ENCODE measurements around the gene IRF2BPL.

Gene IRF2BPL

DNA sequence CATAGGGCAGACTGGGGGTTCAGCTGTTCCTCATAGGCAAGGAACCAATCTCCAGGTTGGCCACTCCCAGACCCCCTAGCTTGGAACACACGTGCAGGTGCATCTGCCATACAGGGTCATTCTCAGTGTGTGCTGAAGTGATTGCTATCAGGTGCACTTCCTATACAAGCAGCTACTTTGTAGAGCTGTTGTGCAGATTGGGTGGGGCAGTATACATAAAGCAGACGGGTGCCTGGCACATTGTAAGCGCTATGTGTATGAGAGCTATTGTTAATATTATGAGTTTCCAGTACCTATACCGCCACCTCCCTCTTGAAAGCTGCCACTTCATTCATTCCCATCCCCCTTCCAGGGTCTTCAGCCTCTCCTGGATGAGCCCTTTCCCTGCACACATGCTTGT, 17.3 kb downstream of the IRF2BPL start:
- DNase-seq (ENCODE audit: low read depth in 3 of 3): no peak

GRCh38 chr14:77009014-77009413, 19.5 kb downstream of the IRF2BPL start:
- DNase-seq (ENCODE audit: low read depth in 3 of 3): no peak

GRCh38 chr14:77008541-77008940, 20.0 kb downstream of the IRF2BPL start:
- no peak for DNase-seq (ENCODE audit: low read depth in 3 of 3)

DNA sequence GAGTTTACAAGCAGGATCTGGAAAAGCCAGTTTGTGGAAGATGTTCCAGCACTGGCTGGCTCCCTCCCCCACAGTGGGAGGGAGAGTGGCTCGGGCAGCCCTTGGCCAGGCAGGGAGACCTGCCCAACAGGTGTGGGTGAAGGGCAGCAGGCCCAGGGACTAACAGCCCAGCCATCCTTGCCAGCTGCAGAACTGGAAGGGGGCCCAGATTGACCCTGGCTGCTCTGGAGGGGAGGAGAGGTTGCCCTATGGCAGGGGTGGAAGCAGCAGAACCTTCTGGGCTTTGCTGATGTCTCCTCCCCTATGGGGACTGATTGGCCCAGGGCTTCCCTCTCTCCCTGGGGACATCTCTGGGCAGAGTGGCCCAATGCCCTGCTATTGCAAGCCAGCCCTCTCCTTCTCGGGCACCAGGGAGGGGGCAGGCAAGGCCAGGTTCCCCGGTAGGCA, 20.5 kb downstream of the IRF2BPL start:
- DNase-seq (ENCODE audit: low read depth in 3 of 3): no peak

DNA sequence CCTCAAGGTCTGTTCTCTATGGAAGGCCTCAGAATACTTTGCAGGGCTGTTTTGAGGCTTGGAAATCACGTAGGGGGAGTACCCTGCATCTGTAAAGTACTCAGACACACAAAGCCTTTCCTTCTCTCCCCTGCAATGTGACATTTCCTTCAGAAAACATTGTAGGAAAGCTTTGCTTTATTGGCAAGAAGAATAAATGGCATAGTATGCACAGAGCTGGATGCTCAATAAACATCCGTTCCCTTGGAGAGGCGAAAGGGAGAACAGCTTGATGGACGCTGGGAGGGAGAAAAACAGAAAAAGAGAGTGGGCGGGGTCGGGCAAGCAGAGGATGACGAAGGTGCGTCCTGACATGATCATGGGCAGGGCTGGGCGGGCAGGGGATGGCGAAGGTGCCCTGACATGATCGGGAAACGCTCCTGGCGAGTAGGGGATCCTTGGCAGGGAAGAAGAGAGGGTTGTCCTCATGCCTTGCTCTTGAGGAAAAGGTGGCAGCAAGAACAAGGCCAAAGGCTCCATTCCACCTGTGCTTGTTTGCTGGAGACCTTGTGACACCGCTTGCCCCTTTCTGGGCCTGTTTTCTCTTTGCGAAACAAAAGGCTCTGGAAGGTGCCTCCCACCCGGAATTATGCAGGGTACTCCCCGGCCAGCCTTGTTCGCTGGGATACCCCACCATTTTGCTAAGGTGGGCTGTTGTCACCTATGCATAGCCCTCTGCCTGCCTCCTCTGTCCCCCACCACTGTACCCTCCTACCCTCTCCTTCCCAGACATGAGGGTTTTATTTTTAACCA, 21.1 kb downstream of the IRF2BPL start:
- no peak for DNase-seq (ENCODE audit: low read depth in 3 of 3)

DNA sequence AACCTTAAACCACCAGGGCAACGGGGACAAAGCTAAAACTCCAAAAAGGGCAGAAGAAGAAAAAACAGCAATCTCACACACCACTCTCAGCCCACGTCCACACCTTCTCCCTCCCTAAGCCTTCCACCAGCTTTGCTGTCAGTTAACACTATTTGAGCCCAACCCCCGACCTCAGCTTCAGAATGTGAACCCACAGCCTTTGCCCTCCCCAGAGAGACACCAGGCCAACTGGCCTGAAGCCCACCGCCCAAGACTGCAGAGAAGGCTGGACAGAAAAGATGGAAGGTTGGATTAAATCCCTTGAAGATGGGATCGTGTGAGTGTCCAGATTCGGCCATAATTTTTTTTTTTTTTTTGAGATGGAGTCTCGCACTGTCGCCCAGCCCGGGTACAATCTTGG, 22.4 kb downstream of the IRF2BPL start:
- no peak for DNase-seq (ENCODE audit: low read depth in 3 of 3)

- DNase-seq (ENCODE audit: low read depth in 3 of 3): no peak
Measured at GRCh38 chr14:77005559-77005958, 22.9 kb downstream of the IRF2BPL start.

DNA sequence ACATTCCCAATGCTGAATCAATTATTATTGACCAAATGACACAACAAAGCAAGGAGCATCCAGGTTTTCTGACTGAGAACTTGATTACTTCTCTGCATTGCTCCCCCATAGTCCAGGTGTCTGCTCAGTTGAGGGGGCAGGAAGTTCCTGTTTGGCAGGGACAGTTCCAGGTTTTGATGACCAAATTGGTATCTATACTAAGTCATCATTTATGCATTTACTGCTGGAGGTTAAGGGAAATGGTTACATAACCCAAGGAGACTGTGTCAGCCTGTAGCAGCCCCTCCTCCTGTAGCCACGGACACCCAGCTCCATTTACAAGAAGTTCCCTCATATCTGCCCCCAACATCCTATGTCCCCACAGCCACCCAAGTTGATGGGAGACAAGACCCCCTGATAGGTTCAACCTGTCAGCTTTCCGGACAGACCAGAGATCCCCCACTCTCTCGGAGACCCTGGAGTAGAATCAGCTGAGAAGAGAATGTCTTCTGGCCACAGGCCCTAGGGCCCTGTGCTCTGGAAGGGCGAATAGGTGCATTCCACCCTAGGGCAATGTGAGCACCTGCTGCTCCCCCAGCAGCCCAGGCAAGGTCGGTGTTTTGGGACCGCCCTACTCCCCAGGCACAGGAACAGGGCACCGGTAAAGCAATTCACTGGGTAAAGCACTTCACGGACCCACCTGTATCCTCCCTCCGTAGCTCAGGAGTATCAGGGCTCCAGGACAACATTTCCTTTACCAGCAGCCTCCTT, 23.6 kb downstream of the IRF2BPL start:
- no peak for DNase-seq (ENCODE audit: low read depth in 3 of 3)

DNA sequence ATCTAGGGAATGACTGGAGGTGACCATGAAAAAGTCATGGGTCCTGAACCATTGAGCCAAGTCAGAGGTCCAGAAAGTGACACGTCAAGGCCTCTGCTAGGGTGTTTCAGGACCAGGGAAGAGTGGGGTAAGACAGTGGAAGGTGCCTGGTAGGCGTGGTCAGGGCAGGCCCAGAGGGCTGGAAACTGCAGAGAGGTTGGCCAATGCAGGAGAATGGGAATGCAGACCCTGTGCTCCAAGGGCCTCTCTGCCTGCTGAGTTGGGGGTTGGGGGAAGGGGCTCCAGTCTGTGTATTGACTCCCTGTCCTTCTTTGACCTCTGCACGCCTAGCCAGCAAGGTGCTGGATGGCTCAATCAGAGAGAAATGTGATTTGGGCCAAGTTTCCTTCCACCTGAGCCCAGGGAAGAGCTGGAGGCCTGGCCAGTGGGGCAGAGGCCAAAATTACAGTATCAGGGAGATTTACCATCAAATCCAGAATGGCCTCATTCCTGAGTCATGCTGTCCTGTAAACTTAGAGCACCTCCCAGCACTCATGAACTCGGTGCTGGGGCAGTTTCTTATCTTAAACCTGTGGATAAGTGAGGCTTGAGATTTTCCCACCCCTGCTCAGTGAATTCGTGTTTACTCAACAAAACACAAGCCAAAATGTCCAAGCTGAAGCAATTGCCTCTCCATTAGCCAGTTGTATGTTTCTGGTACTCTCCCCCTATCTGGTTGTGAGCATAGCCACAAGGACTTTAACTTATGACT, 24.4 kb downstream of the IRF2BPL start:
- no peak for DNase-seq (ENCODE audit: low read depth in 3 of 3)

DNA sequence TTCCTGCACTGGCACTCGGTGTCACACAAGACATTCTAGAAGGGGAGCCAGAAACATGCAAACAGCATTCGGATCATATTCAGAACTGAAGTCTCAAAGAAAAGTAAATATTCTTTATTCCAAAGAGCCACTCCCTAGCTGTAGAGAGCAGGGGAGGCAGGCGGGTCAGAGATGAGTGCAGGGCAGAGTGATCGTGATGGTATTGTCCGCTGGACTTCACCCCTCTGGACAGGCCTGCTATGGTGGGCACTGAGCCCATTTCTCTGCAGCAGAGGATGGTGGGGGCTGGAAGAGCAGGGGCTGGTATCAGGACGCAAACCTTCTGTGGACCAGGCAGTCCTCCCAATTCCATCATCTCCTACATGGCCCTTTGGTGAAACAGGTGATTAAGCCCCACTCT, 25.6 kb downstream of the IRF2BPL start:
- no peak for DNase-seq (ENCODE audit: low read depth in 3 of 3)

- DNase-seq (ENCODE audit: low read depth in 3 of 3): no peak
Measured at GRCh38 chr14:77002335-77002734, 26.2 kb downstream of the IRF2BPL start.

- DNase-seq (ENCODE audit: low read depth in 3 of 3): no peak
Measured at GRCh38 chr14:77000340-77001270, 27.9 kb downstream of the IRF2BPL start.

DNA sequence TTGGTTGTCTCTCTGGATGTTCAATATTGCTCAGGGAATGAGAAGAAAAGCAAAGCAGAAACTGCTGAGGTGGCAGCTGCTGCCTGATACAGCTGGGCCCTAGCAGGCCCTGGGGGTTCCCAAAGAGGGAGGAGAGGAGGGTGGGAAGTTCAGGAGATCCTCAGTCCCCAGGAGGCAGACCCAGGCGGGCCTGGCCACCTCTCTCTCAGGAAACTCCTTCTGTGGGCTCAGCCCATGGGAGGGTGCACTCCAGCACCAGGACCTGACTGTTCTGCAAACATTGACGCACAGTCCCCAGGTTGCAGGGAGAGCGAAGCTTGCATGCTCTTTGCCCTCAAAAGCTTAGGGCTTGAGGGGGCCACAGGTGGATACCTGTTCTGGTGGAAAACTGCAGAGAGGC, 29.6 kb downstream of the IRF2BPL start:
- DNase-seq (ENCODE audit: low read depth in 3 of 3): no peak

GRCh38 chr14:76997257-76997970, 31.1 kb downstream of the IRF2BPL start:
- no peak for DNase-seq (ENCODE audit: low read depth in 3 of 3)

- DNase-seq (ENCODE audit: low read depth in 3 of 3): no peak
Measured at GRCh38 chr14:76996563-76997146, 31.9 kb downstream of the IRF2BPL start.

GRCh38 chr14:76995279-76996035, 33.1 kb downstream of the IRF2BPL start:
- no peak for DNase-seq (ENCODE audit: low read depth in 3 of 3)

GRCh38 chr14:76993752-76994151, 34.8 kb downstream of the IRF2BPL start:
- no peak for DNase-seq (ENCODE audit: low read depth in 3 of 3)

DNA sequence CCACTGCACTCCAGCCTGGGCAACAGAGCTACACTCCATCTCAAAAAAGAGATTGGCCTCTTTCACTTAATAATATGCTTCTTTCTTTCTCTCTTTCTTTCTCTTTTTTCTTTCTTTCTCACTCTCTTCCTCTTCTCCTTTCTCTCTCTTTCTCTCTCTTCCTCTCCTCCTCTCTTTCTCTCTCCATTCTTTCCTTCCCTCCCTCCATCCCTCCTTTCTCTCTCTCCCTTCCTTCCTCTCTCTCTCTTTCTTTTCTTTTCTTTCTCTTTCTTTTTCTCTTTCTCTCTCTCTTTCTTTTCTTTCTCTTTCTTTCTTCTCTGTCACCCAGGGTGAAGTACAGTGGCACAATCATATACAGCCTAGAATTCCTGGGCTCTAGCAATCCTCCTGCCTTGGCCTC, 38.4 kb downstream of the IRF2BPL start:
- DNase-seq (ENCODE audit: low read depth in 3 of 3): no peak

DNA sequence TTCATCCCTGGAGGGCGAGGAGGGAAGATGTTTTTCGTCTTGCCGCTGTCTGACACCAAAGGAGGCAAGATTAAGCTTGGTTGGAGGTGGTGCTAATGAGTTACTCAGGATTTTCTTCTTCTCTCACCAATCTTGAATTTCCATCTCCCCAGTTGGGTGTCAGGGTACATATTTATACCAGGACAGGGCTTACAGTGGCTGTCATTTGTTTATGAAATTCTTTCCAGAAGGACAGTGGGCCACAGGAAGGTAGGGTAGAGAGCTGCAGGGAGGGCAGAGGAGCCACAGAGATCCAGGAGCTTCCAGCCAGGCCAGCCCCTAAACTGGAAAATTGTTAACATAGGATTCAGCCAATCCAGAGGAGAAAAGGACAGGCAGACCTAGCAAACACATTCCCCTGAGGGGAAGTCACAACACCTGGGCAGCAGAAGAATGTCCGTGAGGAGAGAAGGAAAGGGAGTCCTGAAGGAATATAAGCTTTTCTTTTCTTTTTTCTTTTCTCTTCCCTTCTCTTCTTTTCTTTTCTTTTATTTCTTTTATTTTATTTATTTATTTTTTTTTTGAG, 40.5 kb downstream of the IRF2BPL start:
- DNase-seq (ENCODE audit: low read depth in 3 of 3): no peak

Data from stimulated activated CD4-positive, alpha-beta T cell treated with anti-CD3 and anti-CD28 coated beads, TNF-alpha, amount 100 ng/mL, for 4 hours (primary cell).